Heart left ventricle (tissue), 13 donors: ENCODE measurements around the gene LRIT3.

Source experiments
- POLR2A ChIP-seq, 2 donors: fragments of 450-650 bp; IDR thresholded peaks; one replicate each; pipeline ENCODE4 v1.6.1; 2017; ENCODE audit warnings: antibody characterized with exemption in 2 of 2, mild to moderate bottlenecking in 2 of 2, moderate library complexity in 2 of 2
- TF ChIP-seq, protein P1 (sequence below), 12 donors: fragments of 200-600 bp; sonication (generic) in 4 of 12; IDR thresholded peaks; one replicate each; pipeline versions ENCODE4 v1.5.0 to v1.8.0; 2018 to 2022; ENCODE audit warnings: antibody characterized with exemption in 12 of 12, mild to moderate bottlenecking in 5 of 12
- donor health status: ischemic (EF 13 %, LVEDD 7.1; RV severe dilation, severe dysfunction).
- donor health status: DM: no; HTN: yes; CAD: no.
- donor health status: DM: no; HTN: no; CAD: no.
- donor health status: ischemic (EF 25% LVEDD 6.9; RV normal size, moderate dysfunction).
- donor health status: ischemic (EF 25% LVEDD 5.7; RV mildly dilated, moderate dysfunction).
- donor health status: ischemic (EF 35%, LVEDD 5.7; RV mildly dilated, moderate dysfunction).
- donor health status: nonischemic (EF 11% LVEDD 7.7; RV severe dilation, severe dysfunction).
- donor health status: DM: yes; HTN: yes; CAD: no.
- donor health status: PGD.
- donor health status: ischemic (EF 29% LVEDD 5.4; RV normal size, mild dysfunction).
- donor health status: nonischemic (EF 23%, LVEDD 6.1; RV moderate dilation, normal function).

- TF ChIP-seq, protein P1, sequence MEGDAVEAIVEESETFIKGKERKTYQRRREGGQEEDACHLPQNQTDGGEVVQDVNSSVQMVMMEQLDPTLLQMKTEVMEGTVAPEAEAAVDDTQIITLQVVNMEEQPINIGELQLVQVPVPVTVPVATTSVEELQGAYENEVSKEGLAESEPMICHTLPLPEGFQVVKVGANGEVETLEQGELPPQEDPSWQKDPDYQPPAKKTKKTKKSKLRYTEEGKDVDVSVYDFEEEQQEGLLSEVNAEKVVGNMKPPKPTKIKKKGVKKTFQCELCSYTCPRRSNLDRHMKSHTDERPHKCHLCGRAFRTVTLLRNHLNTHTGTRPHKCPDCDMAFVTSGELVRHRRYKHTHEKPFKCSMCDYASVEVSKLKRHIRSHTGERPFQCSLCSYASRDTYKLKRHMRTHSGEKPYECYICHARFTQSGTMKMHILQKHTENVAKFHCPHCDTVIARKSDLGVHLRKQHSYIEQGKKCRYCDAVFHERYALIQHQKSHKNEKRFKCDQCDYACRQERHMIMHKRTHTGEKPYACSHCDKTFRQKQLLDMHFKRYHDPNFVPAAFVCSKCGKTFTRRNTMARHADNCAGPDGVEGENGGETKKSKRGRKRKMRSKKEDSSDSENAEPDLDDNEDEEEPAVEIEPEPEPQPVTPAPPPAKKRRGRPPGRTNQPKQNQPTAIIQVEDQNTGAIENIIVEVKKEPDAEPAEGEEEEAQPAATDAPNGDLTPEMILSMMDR (IDR thresholded peaks at IDR 0.05) = no peak
- TF ChIP-seq POLR2A (IDR thresholded peaks at IDR 0.05) = no peak
These were observed 14.2 kb upstream of the LRIT3 start for GRCh38 chr4:109833756-109834155.
